Activated CD8-positive, alpha-beta T cell treated with anti-CD3 and anti-CD28 coated beads for 36 hours (primary cell): Measurements from ENCODE around the gene JAG1. TPM values are rescaled to one million over a fixed set of nuclear protein-coding genes. Genes with fewer than 3 reads are reported as not detected.

ENCODE experiments used
- ATAC-seq: fragments of 200-7000 bp; cut with Tn5 transposase; one replicate; pipeline ENCODE4 v1.10.0; 2021; ENCODE audit warnings: mild to moderate bottlenecking, moderate library complexity
- CTCF ChIA-PET: fragments of 350-600 bp; sonication (Branson Sonifier 250); formaldehyde crosslinking; loops from one replicate; lab custom pipeline; 2021; ENCODE audit warnings: antibody characterized with exemption; lab: Charles Lee
- POLR2A ChIA-PET: fragments of 350-600 bp; sonication (Branson Sonifier 250); formaldehyde crosslinking; loops from one replicate; lab custom pipeline; 2021; ENCODE audit warnings: antibody characterized with exemption; lab: Charles Lee
- DNase-seq: peaks from one replicate; pipeline ENCODE4 v3.0.0-alpha.2; 2020
- H3K27ac Mint-ChIP-seq: one replicate; pipeline ENCODE4 v1.8.0; 2021; ENCODE audit warnings: mild to moderate bottlenecking, mixed read lengths
- H3K27me3 Mint-ChIP-seq: one replicate; pipeline ENCODE4 v1.8.0; 2021; ENCODE audit warnings: mixed read lengths
- H3K36me3 Mint-ChIP-seq: one replicate; pipeline ENCODE4 v1.8.0; 2021; ENCODE audit warnings: low read depth, mixed read lengths
- H3K4me1 Mint-ChIP-seq: one replicate; pipeline ENCODE4 v1.8.0; 2021; ENCODE audit warnings: low read depth, mixed read lengths
- H3K4me3 Mint-ChIP-seq: one replicate; pipeline ENCODE4 v1.8.0; 2021; ENCODE audit warnings: mild to moderate bottlenecking, moderate library complexity, mixed read lengths
- H3K9me3 Mint-ChIP-seq: one replicate; pipeline ENCODE4 v1.8.0; 2021; ENCODE audit warnings: mixed read lengths
- intact Hi-C: fragments of 100-400 bp; cut with micrococcal nuclease; formaldehyde crosslinking; loops from one replicate; pipeline ENCODE4 v1.10.0; 2022
- total RNA-seq, 2 experiments: library from RNA; stranded (reverse); gene quantifications; one replicate each; pipeline ENCODE4 v1.2.3, GENCODE V29; 2021
- TF ChIP-seq, protein P1 (sequence below): fragments of 200-600 bp; IDR thresholded peaks from one replicate; pipeline ENCODE4 v1.8.0; 2022; ENCODE audit warnings: antibody characterized with exemption, mild to moderate bottlenecking

The JAG1 gene
- total RNA-seq, 2 experiments from 2014 or later: 0.41 to 0.58 TPM

DNA sequence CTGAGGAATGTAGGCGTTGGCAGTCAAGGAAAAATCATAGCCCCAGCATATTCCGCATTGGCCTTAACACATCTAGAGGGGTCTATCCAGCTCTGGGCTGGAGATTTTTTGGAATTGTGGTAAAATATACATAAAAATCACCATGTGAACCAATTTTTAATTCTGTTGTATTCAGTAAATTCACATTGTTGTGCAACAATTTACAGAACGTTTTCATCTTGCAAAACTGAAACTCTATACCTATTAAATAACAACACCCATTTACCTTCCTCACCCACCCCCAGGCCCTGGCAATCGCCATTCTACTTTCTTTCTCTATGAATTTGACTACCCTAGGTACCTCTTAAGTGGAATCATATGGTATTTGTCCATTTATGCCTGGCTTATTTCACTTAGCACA, 6.8 kb upstream of the JAG1 start:
- CTCF ChIA-PET: no interaction called here
- no peak overlapping the region for H3K4me3 Mint-ChIP-seq
- POLR2A ChIA-PET: no interaction called here
- intact Hi-C loops: no loop called here
- no peaks in the 10 kb centered on the region for H3K36me3 Mint-ChIP-seq
- no peak overlapping the region for H3K27ac Mint-ChIP-seq
- TF ChIP-seq, protein P1, sequence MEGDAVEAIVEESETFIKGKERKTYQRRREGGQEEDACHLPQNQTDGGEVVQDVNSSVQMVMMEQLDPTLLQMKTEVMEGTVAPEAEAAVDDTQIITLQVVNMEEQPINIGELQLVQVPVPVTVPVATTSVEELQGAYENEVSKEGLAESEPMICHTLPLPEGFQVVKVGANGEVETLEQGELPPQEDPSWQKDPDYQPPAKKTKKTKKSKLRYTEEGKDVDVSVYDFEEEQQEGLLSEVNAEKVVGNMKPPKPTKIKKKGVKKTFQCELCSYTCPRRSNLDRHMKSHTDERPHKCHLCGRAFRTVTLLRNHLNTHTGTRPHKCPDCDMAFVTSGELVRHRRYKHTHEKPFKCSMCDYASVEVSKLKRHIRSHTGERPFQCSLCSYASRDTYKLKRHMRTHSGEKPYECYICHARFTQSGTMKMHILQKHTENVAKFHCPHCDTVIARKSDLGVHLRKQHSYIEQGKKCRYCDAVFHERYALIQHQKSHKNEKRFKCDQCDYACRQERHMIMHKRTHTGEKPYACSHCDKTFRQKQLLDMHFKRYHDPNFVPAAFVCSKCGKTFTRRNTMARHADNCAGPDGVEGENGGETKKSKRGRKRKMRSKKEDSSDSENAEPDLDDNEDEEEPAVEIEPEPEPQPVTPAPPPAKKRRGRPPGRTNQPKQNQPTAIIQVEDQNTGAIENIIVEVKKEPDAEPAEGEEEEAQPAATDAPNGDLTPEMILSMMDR: no peak
- no peak for ATAC-seq
- no peaks in the 10 kb centered on the region for H3K4me1 Mint-ChIP-seq
- H3K27me3 Mint-ChIP-seq: peaks cover 31% of the 10 kb centered on the region
- DNase-seq: no peak
- H3K9me3 Mint-ChIP-seq: no peaks in the 10 kb centered on the region

DNA sequence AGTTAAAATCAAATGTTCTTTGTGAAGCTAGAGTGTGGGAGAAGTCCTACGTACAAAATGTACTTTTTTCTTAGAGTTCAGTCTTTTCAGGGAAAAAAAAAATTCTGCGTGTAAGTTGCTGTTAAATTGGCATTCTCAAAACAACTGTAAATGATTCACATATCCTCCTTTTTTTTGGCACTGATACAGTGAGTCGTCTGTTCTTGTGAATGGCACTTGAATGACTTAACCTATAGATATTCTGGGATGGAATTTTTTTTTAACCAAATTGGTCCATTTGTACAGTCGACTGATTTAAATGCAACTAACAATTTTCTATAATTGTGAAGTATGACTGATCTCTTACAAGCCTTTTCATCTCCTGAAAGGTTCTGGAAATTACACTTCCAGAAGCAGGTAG, 5.5 kb upstream of the JAG1 start:
- intact Hi-C loops: no loop called here
- no peak overlapping the region for H3K27ac Mint-ChIP-seq
- TF ChIP-seq, protein P1: no peak
- no peak overlapping the region for H3K4me3 Mint-ChIP-seq
- ChIA-PET CTCF (no interaction called here), POLR2A (no interaction called here)
- peaks cover 3% of the 10 kb centered on the region for H3K4me1 Mint-ChIP-seq
- H3K36me3 Mint-ChIP-seq: no peaks in the 10 kb centered on the region
- H3K27me3 Mint-ChIP-seq: peaks cover 40% of the 10 kb centered on the region
- DNase-seq (no peak), ATAC-seq (no peak)
- no peaks in the 10 kb centered on the region for H3K9me3 Mint-ChIP-seq

DNA sequence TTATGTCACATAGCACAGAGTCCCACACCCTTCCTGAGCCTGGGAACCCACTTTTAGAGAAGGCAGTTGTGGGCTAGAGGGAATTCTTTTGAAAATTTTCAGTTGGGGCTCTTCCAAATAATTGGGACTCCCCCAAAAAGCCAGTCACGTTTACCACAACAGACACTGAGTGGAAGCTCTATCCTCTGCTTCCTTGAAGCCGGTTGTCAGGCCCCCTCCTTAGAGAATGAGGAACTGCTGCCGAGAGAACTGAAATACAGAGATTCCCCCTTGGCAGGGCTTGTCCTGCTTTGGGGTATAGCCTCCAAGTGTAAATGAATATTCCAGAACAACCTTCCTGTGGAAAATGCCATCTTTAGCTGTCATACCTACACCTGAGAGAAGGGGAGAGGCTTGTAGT, 2.7 kb upstream of the JAG1 start:
- peaks cover 17% of the 10 kb centered on the region for H3K4me1 Mint-ChIP-seq
- no peaks in the 10 kb centered on the region for H3K36me3 Mint-ChIP-seq
- TF ChIP-seq, protein P1: no peak
- no peak overlapping the region for H3K27ac Mint-ChIP-seq
- POLR2A ChIA-PET: no interaction called here
- intact Hi-C loops: no loop called here
- no peak for DNase-seq
- H3K4me3 Mint-ChIP-seq: no peak overlapping the region
- no peak for ATAC-seq
- CTCF ChIA-PET: interaction anchor here (1.1 to 1.3 kb wide), 3 partner anchors 10 to 20 kb away, joined by 3 read pairs; no protein-coding TSS in a partner anchor
- peaks cover 46% of the 10 kb centered on the region for H3K27me3 Mint-ChIP-seq
- H3K9me3 Mint-ChIP-seq: no peaks in the 10 kb centered on the region

DNA sequence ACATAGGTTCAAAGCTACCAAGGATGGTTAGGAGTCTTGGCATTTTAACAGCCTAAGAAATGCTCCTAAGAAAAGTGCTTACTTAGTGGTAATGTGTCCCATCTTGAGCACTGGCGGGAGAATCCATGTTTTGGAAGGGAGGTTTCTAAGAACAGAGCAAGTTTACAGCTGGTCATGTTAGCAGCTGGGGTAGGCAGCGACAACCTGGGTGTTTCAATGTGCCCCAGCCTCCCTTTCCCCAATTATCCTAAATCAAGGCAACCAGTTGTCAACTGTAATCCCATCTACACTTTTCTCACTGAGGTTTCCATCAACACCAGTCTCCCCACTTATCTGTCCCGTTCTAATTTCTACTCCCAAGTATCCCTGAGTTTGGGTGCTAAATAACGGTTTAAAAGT, 1.6 kb upstream of the JAG1 start:
- TF ChIP-seq, protein P1: no peak
- Mint-ChIP-seq H3K27me3 (peaks cover 53% of the 10 kb centered on the region), H3K27ac (no peak overlapping the region), H3K4me1 (peaks cover 21% of the 10 kb centered on the region), H3K9me3 (no peaks in the 10 kb centered on the region), H3K36me3 (no peaks in the 10 kb centered on the region), H3K4me3 (peak overlapping the region; percentile 37)
- ChIA-PET CTCF (interaction anchor here (1.2 to 1.6 kb wide), 3 partner anchors 15 to 21 kb away, joined by 3 to 6 read pairs (median 3); no protein-coding TSS in a partner anchor), POLR2A (no interaction called here)
- intact Hi-C loops: no loop called here
- DNase-seq (no peak), ATAC-seq (no peak)

DNA sequence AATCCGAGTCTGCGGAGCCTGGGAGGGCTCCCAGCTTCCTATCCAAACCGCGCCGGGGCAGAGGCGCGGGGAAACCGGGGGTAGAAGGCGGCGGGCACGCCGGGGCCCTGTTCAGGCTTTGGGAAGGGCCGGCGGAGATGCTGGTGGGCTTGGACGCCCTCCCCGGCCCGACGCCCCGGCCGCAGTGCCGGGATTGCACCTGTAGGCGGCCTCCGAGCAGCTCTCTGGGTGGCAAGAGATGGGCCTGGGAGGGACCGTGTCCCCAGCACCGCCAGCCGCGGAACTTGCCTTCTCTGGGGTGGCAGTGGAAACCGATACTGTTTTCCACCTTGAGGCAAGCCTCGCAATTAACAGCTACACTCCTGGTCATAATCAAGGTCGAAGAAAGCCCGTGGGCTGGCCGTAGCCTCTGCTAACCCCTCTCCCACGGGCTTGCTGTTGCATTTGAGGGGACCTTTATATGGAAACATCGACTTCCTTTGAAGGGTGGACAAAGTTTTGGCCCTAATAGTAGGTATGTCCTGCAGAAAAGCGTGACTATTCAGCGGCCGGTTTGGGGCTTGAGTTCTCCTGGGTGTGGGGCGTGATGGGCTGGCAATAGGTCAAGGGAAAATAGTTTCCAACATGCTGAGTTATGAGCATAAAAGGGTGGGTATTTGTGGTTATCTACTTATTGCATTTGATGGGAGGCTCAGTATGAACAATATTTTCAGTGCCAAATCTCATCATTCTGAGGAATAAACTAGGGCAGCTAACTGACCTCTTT, 1.1 kb upstream of the JAG1 start:
- H3K36me3 Mint-ChIP-seq: no peaks in the 10 kb centered on the region
- H3K4me3 Mint-ChIP-seq: peak overlapping the region; percentile 37
- H3K27ac Mint-ChIP-seq: no peak overlapping the region
- ChIA-PET POLR2A (no interaction called here), CTCF (interaction anchor here (0.8 to 1.6 kb wide), 6 partner anchors 15 to 114 kb away, joined by 3 to 6 read pairs (median 3); no protein-coding TSS in a partner anchor)
- H3K9me3 Mint-ChIP-seq: no peaks in the 10 kb centered on the region
- peak; percentile 63 for DNase-seq
- H3K4me1 Mint-ChIP-seq: peaks cover 21% of the 10 kb centered on the region
- TF ChIP-seq, protein P1: peak; percentile 61
- intact Hi-C loops: loop anchor here (5.0 kb wide), 2 partner anchors 123 to 243 kb away; partner anchors contain the start of gene MKKS
- ATAC-seq: peak; percentile 46
- H3K27me3 Mint-ChIP-seq: peaks cover 58% of the 10 kb centered on the region
